Esophagus squamous epithelium (tissue), 5 donors: ENCODE results near the gene CCDC122. TPM values are rescaled to one million over a fixed set of nuclear protein-coding genes. Genes with fewer than 3 reads are reported as not detected.
A peak's percentile ranks its signal among the peaks of the same experiment; 100 is the strongest.

Experiments
- DNase-seq: peaks from one replicate; lab custom pipeline; 2025; lab: John Stamatoyannopoulos, UW
- H3K27ac ChIP-seq, 4 donors: fragments of 200-600 bp; sonication (generic); one replicate each; pipeline ENCODE4 v1.5.1; 2016 to 2019; ENCODE audit warnings: mild to moderate bottlenecking in 1 of 4
- H3K27me3 ChIP-seq, 4 donors: fragments of 200-600 bp; sonication (generic); 1 replicate in 3 of 4; 2 replicates in 1 of 4; pipeline versions ENCODE4 v1.5.1 to v1.6.0; 2017 to 2021; ENCODE audit warnings: antibody characterized with exemption in 1 of 4
- H3K36me3 ChIP-seq, 3 donors: fragments of 200-600 bp; sonication (generic); one replicate each; pipeline ENCODE4 v1.5.1; 2016 to 2019
- H3K4me1 ChIP-seq, 3 donors: fragments of 200-600 bp; sonication (generic); one replicate each; pipeline ENCODE4 v1.5.1; 2017 to 2019
- H3K4me3 ChIP-seq, 4 donors: fragments of 200-600 bp; sonication (generic); 1 replicate in 3 of 4; 2 replicates in 1 of 4; pipeline ENCODE4 v1.5.1; 2016 to 2019; ENCODE audit warnings: mild to moderate bottlenecking in 2 of 4, moderate library complexity in 1 of 4
- H3K9me3 ChIP-seq, 3 donors: fragments of 200-600 bp; sonication (generic); one replicate each; pipeline ENCODE4 v1.5.1; 2016 to 2019
- POLR2A ChIP-seq, 4 donors: fragments of 450-650 bp; IDR thresholded peaks; one replicate each; pipeline ENCODE4 v1.6.1; 2017; ENCODE audit warnings: antibody characterized with exemption in 4 of 4, mild to moderate bottlenecking in 4 of 4, moderate library complexity in 3 of 4
- WGBS, 2 donors: methylation state at CpG; one replicate each; pipeline ENCODE4 v1.1.5; 2018; 5-methylcytosine and 5-hydroxymethylcytosine counted together
- intact Hi-C: fragments of 100-400 bp; cut with DNase I; formaldehyde crosslinking; loops from one replicate; pipeline ENCODE4 v1.15.0; 2022
- total RNA-seq, 4 donors: library from RNA; depleted of rRNA; stranded (reverse); fragments of >200 nt; gene quantifications; one replicate each; pipeline ENCODE4 v1.1.0, GENCODE V29; 2016
- TF ChIP-seq, protein P1 (sequence below), 6 experiments: fragments of 450-650 bp in 4 of 6; fragments of 200-600 bp in 2 of 6; sonication (generic) in 2 of 6; IDR thresholded peaks; one replicate each; pipeline ENCODE4 v1.5.1; 2016 to 2019; ENCODE audit warnings: antibody characterized with exemption in 6 of 6, mild to moderate bottlenecking in 4 of 6, moderate library complexity in 4 of 6
- donor health status: DM: yes; HTN: yes; CAD: no.

CCDC122 gene
- total RNA-seq, 4 donors from 2014 or later = 0.87 to 16.8 (median 2.1) TPM

DNA sequence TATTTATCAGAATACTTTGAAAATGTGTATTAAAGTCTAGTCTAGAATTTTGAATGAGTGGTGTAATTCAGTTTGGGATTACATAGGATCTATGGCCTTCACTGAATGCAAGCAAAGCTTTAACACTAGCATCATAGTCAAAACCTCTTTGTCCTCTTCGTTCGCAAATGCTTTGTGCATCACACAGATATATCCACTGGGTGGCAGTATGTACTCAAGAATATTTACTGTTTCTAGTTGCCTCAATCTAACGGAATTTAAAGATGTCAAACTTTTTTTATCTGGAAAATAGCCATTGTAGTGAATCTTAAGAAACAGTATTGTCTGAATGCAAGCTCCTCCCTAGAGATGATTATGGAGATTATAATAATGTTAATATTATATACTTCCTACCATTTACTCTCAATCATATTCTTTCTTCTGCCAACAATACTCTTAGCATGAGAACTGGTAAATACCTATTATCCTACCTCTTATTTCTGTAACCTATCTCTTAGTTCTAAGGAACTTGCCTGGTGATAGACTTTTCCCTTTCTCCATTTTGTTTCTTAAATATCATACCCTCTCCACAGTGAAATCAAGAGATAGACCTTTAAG, 26.0 kb upstream of the CCDC122 start:
- intact Hi-C loops = loop anchor here (5.0 kb wide), 2 partner anchors 142 to 537 kb away; no protein-coding TSS in a partner anchor
- WGBS, 2 donors = 0% methylated on average over 3 of the region's 3 CpGs
- Histone ChIP-seq H3K4me3 (no peak overlapping the region), H3K27ac (no peak overlapping the region), H3K9me3 (no peaks in the 10 kb centered on the region), H3K36me3 (no peaks in the 10 kb centered on the region), H3K4me1 (peaks cover 0 to 10% (median 0%) of the 10 kb centered on the region in 3 donors), H3K27me3 (peaks cover 0 to 3% (median 0%) of the 10 kb centered on the region in 4 donors)
- DNase-seq = no peak
- no peak for TF ChIP-seq POLR2A (IDR thresholded peaks at IDR 0.05)
- TF ChIP-seq, protein P1, sequence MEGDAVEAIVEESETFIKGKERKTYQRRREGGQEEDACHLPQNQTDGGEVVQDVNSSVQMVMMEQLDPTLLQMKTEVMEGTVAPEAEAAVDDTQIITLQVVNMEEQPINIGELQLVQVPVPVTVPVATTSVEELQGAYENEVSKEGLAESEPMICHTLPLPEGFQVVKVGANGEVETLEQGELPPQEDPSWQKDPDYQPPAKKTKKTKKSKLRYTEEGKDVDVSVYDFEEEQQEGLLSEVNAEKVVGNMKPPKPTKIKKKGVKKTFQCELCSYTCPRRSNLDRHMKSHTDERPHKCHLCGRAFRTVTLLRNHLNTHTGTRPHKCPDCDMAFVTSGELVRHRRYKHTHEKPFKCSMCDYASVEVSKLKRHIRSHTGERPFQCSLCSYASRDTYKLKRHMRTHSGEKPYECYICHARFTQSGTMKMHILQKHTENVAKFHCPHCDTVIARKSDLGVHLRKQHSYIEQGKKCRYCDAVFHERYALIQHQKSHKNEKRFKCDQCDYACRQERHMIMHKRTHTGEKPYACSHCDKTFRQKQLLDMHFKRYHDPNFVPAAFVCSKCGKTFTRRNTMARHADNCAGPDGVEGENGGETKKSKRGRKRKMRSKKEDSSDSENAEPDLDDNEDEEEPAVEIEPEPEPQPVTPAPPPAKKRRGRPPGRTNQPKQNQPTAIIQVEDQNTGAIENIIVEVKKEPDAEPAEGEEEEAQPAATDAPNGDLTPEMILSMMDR (IDR thresholded peaks at IDR 0.05) = peak; percentile 45 to 87 (median 78)

DNA sequence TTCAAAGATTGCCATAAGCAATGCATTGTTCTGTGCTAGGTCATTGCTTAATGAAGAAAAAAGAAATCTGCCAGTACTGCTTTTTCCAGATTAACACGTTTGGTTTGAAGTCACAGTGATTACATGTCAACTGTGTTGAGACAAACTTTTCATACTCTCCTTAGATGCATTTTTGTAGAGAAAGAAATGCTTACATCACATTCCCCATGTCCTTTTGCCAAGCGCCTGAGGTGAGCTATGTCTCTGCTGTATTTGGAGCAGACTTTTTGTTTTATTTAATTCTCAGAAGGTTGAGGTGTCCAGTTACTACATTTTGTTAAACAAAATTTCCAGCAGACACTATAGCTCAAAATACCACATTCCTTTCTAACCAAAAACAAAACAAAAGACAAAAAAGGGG, 16.4 kb upstream of the CCDC122 start:
- Histone ChIP-seq H3K27ac (no peak overlapping the region), H3K4me1 (peaks cover 0 to 13% (median 0%) of the 10 kb centered on the region in 3 donors), H3K27me3 (no peaks in the 10 kb centered on the region), H3K4me3 (no peak overlapping the region), H3K9me3 (no peaks in the 10 kb centered on the region), H3K36me3 (peaks cover 0 to 16% (median 0%) of the 10 kb centered on the region in 3 donors)
- TF ChIP-seq POLR2A (IDR thresholded peaks at IDR 0.05) = no peak
- TF ChIP-seq, protein P1 (IDR thresholded peaks at IDR 0.05) = no peak
- no peak for DNase-seq
- 39 to 43% methylated on average over 2 of the region's 2 CpGs for WGBS, 2 donors
- intact Hi-C loops = no loop called here

DNA sequence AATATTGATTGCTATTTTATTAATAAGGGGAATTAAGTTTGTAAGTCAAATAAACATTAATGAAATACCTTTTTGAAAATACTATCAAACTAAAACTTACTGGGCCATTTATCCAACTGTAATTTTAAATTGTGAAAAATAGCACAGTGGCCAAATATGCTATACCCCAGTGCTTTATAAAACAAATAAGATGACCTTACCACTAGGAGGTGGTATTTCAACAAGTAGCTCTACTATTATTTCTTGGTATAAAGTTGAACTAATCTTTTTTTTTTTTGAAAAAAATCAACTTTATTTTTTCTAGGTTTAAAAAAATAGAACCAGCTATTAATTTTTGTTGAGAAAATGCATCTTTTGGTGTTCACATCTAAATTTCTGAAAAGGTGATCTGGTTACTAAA, 14.9 kb upstream of the CCDC122 start:
- no peaks in the 10 kb centered on the region for H3K27me3 ChIP-seq
- no peak for DNase-seq
- H3K4me1 ChIP-seq = peaks cover 0 to 13% (median 0%) of the 10 kb centered on the region in 3 donors
- H3K4me3 ChIP-seq = no peak overlapping the region
- intact Hi-C loops = no loop called here
- no peak overlapping the region for H3K27ac ChIP-seq
- TF ChIP-seq, protein P1 (IDR thresholded peaks at IDR 0.05) = peak in 3 of 6 experiments; percentile 13 to 30 (median 23)
- no peak for TF ChIP-seq POLR2A (IDR thresholded peaks at IDR 0.05)
- H3K36me3 ChIP-seq = peaks cover 0 to 29% (median 0%) of the 10 kb centered on the region in 3 donors
- no peaks in the 10 kb centered on the region for H3K9me3 ChIP-seq

DNA sequence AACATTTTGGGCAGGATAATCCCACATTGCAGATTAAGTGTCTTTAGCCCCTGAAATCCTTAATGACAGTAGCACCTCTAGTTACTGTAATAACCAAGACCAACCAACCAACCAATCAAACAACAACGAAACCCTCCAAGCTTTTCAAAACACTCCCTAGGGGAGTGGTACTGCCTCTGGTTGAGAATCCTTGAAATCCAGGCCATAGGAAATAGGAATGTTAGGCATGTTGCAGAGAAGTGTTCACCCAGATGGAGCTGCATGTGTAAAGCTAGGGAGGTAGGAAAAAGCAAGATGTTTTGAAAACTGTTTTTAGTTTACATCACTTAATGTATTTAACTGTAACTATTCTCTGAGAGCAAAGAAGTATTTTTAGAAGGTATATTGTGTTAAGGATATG, 4.7 kb upstream of the CCDC122 start:
- peaks cover 0 to 20% (median 0%) of the 10 kb centered on the region in 3 donors for H3K36me3 ChIP-seq
- no peak for DNase-seq
- H3K27ac ChIP-seq = no peak overlapping the region
- intact Hi-C loops = no loop called here
- 86 to 91% methylated on average over 1 of the region's 1 CpG for WGBS, 2 donors
- H3K27me3 ChIP-seq = no peaks in the 10 kb centered on the region
- peaks cover 0 to 13% (median 5%) of the 10 kb centered on the region in 3 donors for H3K4me1 ChIP-seq
- TF ChIP-seq, protein P1 (IDR thresholded peaks at IDR 0.05) = no peak
- no peak for TF ChIP-seq POLR2A (IDR thresholded peaks at IDR 0.05)
- no peak overlapping the region for H3K4me3 ChIP-seq
- no peaks in the 10 kb centered on the region for H3K9me3 ChIP-seq

DNA sequence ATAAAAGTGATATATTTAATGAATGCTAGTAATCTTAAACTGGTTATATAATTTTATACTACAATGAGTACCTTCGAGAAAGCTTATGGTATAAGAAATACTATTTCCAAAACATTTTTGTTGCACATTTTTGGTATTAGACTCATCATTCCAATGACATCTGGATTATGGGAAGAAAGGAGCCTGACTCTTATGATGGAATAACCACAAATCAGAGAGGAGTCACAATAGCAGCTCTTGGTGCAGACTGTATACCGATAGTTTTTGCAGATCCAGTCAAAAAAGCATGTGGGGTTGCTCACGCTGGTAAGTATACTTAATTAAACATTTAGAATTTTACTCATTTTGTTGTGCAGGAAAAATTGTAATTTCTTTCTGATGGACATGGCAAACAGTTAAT, 4.1 kb upstream of the CCDC122 start:
- Histone ChIP-seq H3K36me3 (peaks cover 0 to 20% (median 0%) of the 10 kb centered on the region in 3 donors), H3K4me3 (no peak overlapping the region), H3K27ac (no peak overlapping the region), H3K4me1 (peaks cover 0 to 17% (median 7%) of the 10 kb centered on the region in 3 donors), H3K9me3 (no peaks in the 10 kb centered on the region), H3K27me3 (no peaks in the 10 kb centered on the region)
- intact Hi-C loops = no loop called here
- no peak for DNase-seq
- TF ChIP-seq, protein P1 (IDR thresholded peaks at IDR 0.05) = no peak
- no peak for TF ChIP-seq POLR2A (IDR thresholded peaks at IDR 0.05)
- 96 to 98% methylated on average over 3 of the region's 3 CpGs for WGBS, 2 donors
